ENCODE results near the gene SLC25A23.
A peak's percentile ranks its signal among the peaks of the same experiment; 100 is the strongest.

SLC25A23 gene

DNA sequence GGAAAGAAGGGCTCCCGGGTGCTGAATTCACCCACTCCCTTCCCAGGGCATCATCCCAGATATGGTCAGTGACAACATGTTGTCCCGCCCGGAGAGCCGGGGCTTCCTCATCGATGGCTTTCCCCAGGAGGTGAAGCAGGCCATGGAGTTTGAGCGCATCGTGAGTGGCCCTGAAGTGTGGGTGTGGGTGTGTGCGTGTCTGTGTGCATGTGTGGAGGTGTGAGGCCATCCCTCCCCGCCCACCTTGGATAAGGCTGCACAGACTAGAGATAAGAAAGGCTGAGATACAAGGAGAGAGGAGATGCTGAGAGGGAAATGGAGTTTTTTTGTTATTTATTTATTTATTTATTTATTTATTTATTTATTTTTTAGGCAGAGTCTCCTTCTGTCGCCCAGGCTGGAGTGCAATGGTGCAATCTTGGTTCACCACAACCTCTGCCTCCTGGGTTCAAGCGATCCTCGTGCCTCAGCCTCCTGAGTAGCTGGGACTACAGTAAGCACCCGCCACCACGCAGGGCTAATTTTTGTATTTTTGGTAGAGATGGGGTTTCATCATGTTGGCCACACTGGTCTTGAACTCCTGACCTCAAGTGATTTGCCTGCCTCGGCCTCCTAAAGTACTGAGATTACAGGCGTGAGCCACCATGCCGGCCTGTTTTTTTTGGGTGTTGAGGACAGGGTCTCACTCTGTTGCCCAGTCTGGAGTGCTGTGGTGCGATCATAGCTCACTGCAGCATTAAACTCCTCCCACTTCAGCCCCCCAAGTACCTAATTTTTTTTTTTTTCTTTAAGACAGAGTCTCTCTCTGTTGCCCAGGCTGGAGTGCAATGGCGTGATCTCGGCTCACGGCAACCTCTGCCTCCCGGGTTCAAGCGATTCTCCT lies 59.3 kb downstream of the SLC25A23 start (continued):
- TF ChIP-seq, protein P1, sequence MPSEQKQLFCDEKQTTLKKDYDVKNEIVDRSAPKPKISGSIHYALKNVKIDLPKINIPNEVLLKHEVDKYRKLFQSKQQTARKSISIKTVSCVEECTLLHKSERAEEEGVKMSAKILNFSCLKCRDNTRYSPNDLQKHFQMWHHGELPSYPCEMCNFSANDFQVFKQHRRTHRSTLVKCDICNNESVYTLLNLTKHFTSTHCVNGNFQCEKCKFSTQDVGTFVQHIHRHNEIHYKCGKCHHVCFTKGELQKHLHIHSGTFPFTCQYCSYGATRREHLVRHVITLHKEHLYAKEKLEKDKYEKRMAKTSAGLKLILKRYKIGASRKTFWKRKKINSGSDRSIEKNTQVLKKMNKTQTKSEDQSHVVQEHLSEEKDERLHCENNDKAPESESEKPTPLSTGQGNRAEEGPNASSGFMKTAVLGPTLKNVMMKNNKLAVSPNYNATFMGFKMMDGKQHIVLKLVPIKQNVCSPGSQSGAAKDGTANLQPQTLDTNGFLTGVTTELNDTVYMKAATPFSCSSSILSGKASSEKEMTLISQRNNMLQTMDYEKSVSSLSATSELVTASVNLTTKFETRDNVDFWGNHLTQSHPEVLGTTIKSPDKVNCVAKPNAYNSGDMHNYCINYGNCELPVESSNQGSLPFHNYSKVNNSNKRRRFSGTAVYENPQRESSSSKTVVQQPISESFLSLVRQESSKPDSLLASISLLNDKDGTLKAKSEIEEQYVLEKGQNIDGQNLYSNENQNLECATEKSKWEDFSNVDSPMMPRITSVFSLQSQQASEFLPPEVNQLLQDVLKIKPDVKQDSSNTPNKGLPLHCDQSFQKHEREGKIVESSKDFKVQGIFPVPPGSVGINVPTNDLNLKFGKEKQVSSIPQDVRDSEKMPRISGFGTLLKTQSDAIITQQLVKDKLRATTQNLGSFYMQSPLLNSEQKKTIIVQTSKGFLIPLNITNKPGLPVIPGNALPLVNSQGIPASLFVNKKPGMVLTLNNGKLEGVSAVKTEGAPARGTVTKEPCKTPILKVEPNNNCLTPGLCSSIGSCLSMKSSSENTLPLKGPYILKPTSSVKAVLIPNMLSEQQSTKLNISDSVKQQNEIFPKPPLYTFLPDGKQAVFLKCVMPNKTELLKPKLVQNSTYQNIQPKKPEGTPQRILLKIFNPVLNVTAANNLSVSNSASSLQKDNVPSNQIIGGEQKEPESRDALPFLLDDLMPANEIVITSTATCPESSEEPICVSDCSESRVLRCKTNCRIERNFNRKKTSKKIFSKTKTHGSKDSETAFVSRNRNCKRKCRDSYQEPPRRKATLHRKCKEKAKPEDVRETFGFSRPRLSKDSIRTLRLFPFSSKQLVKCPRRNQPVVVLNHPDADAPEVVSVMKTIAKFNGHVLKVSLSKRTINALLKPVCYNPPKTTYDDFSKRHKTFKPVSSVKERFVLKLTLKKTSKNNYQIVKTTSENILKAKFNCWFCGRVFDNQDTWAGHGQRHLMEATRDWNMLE (tag by site-specific recombination; conservative IDR thresholded peaks at IDR 0.05; ENCODE audit: low read depth) = peak; percentile 91
- TF ChIP-seq ZNF560 (tag by site-specific recombination; IDR thresholded peaks at IDR 0.05; ENCODE audit: borderline replicate concordance) = peak; percentile 81

DNA sequence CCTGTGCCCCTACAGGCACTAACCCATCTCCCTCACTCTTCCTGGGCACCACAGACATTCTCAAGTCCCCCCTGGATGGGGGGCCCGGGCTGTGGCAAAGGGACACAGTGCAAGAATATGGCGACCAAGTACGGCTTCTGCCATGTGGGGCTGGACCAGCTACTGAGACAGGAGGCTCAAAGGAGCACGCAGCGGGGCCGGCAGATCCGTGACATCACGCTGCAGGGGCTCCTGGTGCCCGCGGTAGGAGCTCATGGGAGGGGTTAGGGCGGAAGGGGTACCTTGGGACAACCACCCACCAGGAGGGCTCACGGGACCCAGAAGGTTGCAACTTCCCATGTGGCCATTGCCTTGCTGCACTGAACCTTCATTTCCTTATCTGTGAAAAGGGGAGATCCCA lies 63.3 kb downstream of the SLC25A23 start:
- Histone ChIP-seq H3K4me3 (ENCODE audit: low read depth, low read length) (no peak overlapping the region), H3K27ac (ENCODE audit: extremely low read depth, low read depth, low read length) (no peak overlapping the region), H3K36me3 (ENCODE audit: control insufficient read depth in 2 of 2, insufficient read depth in 1 of 2, low read length in 2 of 2) (peaks cover 3 to 11% of the 10 kb centered on the region in 2 experiments; a peak in 2 of 3 replicates), H3K4me1 (ENCODE audit: control insufficient read depth, insufficient read depth, low read length) (peaks cover 6% of the 10 kb centered on the region), H3K9me3 (ENCODE audit: control insufficient read depth, insufficient read depth, low read depth, low read length) (no peaks in the 10 kb centered on the region)
- TF ChIP-seq, protein P2, sequence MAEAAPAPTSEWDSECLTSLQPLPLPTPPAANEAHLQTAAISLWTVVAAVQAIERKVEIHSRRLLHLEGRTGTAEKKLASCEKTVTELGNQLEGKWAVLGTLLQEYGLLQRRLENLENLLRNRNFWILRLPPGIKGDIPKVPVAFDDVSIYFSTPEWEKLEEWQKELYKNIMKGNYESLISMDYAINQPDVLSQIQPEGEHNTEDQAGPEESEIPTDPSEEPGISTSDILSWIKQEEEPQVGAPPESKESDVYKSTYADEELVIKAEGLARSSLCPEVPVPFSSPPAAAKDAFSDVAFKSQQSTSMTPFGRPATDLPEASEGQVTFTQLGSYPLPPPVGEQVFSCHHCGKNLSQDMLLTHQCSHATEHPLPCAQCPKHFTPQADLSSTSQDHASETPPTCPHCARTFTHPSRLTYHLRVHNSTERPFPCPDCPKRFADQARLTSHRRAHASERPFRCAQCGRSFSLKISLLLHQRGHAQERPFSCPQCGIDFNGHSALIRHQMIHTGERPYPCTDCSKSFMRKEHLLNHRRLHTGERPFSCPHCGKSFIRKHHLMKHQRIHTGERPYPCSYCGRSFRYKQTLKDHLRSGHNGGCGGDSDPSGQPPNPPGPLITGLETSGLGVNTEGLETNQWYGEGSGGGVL (tag by site-specific recombination; IDR thresholded peaks at IDR 0.05) = no peak
- POLR2A ChIA-PET = interaction anchor here (0.7 kb wide), 1 partner anchor 9 kb away, joined by 3 read pairs; no protein-coding TSS in a partner anchor
- CTCF ChIA-PET = no interaction called here

DNA sequence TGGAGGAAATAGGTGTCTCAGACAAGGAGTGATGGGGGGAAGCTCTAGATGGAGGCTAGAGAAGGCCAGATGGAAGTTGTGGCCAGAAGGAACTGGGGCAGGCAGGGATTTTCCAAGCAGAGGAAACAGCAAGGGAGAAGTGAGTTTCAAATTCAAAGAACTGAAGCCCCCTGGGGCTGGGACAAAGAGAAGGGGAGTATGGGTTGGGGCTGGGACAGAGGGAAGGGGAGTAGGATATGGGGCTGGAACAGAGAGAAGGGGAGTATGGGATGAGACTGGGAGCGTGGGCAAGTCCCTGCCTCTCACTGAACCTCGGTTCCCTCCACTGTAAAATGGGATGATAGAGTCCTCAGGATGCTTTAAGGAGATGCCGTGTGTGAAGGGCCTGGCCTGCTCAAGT lies 64.8 kb downstream of the SLC25A23 start:
- Histone ChIP-seq H3K9me3 (ENCODE audit: control insufficient read depth, insufficient read depth, low read depth, low read length) (no peaks in the 10 kb centered on the region), H3K4me3 (ENCODE audit: low read depth, low read length) (no peak overlapping the region), H3K36me3 (ENCODE audit: control insufficient read depth in 2 of 2, insufficient read depth in 1 of 2, low read length in 2 of 2) (peaks cover 9 to 20% of the 10 kb centered on the region in 2 experiments), H3K4me1 (ENCODE audit: control insufficient read depth, insufficient read depth, low read length) (peaks cover 6% of the 10 kb centered on the region), H3K27ac (ENCODE audit: extremely low read depth, low read depth, low read length) (no peak overlapping the region)
- ChIA-PET CTCF (no interaction called here), POLR2A (interaction anchor here (0.7 kb wide), 1 partner anchor 9 kb away, joined by 3 read pairs; no protein-coding TSS in a partner anchor)
- TF ChIP-seq ZFP41 (tag by site-specific recombination; IDR thresholded peaks at IDR 0.05; ENCODE audit: borderline replicate concordance) (no peak), ZNF473 (tag by site-specific recombination; IDR thresholded peaks at IDR 0.05) (no peak), KLF8 (tag by site-specific recombination; IDR thresholded peaks at IDR 0.05) (no peak), HOXC10 (CRISPR knock-in tag; IDR thresholded peaks at IDR 0.05) (no peak), SP3 (tag by site-specific recombination; IDR thresholded peaks at IDR 0.05) (no peak), ZNF624 (tag by site-specific recombination; IDR thresholded peaks at IDR 0.05) (no peak), GLI2 (tag by site-specific recombination; IDR thresholded peaks at IDR 0.05; ENCODE audit: borderline replicate concordance, low read depth) (no peak), ZNF837 (tag by site-specific recombination; IDR thresholded peaks at IDR 0.05) (no peak), ZNF404 (tag by site-specific recombination; IDR thresholded peaks at IDR 0.05) (no peak), ZNF423 (tag by site-specific recombination; IDR thresholded peaks at IDR 0.05) (no peak), FEZF1 (tag by site-specific recombination; IDR thresholded peaks at IDR 0.05) (no peak), ZNF157 (tag by site-specific recombination; IDR thresholded peaks at IDR 0.05) (no peak), ZNF426 (tag by site-specific recombination; IDR thresholded peaks at IDR 0.05) (no peak)
- TF ChIP-seq, protein P3, sequence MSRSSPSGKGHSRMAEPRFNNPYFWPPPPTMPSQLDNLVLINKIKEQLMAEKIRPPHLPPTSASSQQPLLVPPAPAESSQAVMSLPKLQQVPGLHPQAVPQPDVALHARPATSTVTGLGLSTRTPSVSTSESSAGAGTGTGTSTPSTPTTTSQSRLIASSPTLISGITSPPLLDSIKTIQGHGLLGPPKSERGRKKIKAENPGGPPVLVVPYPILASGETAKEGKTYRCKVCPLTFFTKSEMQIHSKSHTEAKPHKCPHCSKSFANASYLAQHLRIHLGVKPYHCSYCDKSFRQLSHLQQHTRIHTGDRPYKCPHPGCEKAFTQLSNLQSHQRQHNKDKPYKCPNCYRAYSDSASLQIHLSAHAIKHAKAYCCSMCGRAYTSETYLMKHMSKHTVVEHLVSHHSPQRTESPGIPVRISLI (tag by site-specific recombination; IDR thresholded peaks at IDR 0.05) = no peak
- TF ChIP-seq, protein P4, sequence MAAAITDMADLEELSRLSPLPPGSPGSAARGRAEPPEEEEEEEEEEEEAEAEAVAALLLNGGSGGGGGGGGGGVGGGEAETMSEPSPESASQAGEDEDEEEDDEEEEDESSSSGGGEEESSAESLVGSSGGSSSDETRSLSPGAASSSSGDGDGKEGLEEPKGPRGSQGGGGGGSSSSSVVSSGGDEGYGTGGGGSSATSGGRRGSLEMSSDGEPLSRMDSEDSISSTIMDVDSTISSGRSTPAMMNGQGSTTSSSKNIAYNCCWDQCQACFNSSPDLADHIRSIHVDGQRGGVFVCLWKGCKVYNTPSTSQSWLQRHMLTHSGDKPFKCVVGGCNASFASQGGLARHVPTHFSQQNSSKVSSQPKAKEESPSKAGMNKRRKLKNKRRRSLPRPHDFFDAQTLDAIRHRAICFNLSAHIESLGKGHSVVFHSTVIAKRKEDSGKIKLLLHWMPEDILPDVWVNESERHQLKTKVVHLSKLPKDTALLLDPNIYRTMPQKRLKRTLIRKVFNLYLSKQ (tag by site-specific recombination; IDR thresholded peaks at IDR 0.05; ENCODE audit: borderline replicate concordance) = no peak

All from HEK293 (cell line).